Kidney (tissue), 14 donors: Measurements from ENCODE around the gene SCRN2. TPM values are rescaled to one million over a fixed set of nuclear protein-coding genes. Genes with fewer than 3 reads are reported as not detected.

Source experiments
- DNase-seq, 5 donors: peaks; one replicate each; pipeline ENCODE4 v3.0.0-alpha.2; 2013 to 2020
- FAIRE-seq: peaks from 2 replicates; lab custom pipeline; 2012; peaks lifted over from hg19 to GRCh38; lab: Jason Lieb, UNC
- H3K27ac ChIP-seq, 2 donors: one replicate each; pipeline ENCODE4 v1.7.0; 2013; ENCODE audit warnings: low read depth in 2 of 2, low read length in 2 of 2, inconsistent platforms in 1 of 2
- H3K27me3 ChIP-seq: one replicate; pipeline ENCODE4 v1.7.1; 2013; ENCODE audit warnings: low read length, inconsistent platforms; ENCODE audit not compliant: control insufficient read depth, insufficient read depth
- H3K36me3 ChIP-seq, 3 donors: one replicate each; pipeline versions ENCODE4 v1.7.0 to v1.7.1; 2013; ENCODE audit warnings: low read length in 3 of 3, control low read depth in 1 of 3, inconsistent platforms in 1 of 3; ENCODE audit not compliant: insufficient read depth in 3 of 3, control insufficient read depth in 2 of 3
- H3K4me1 ChIP-seq, 3 donors: one replicate each; pipeline versions ENCODE4 v1.7.0 to v1.7.1; 2013; ENCODE audit warnings: low read length in 3 of 3, inconsistent platforms in 1 of 3, low read depth in 1 of 3; ENCODE audit not compliant: control insufficient read depth in 2 of 3, insufficient read depth in 2 of 3
- H3K4me3 ChIP-seq, 3 donors: one replicate each; pipeline versions ENCODE4 v1.7.0 to v1.8.1; 2013; ENCODE audit warnings: low read length in 3 of 3, control low read depth in 1 of 3, inconsistent platforms in 1 of 3
- H3K9ac ChIP-seq, 3 donors: one replicate each; pipeline versions ENCODE4 v1.7.0 to v1.7.1; 2013; ENCODE audit warnings: low read length in 3 of 3, control low read depth in 1 of 3, inconsistent platforms in 1 of 3
- H3K9me3 ChIP-seq, 3 donors: one replicate each; pipeline versions ENCODE4 v1.7.0 to v1.7.1; 2013; ENCODE audit warnings: low read length in 3 of 3, control low read depth in 1 of 3, inconsistent platforms in 1 of 3; ENCODE audit not compliant: control insufficient read depth in 2 of 3, insufficient read depth in 1 of 3
- intact Hi-C: fragments of 100-400 bp; cut with DNase I; formaldehyde crosslinking; loops from one replicate; pipeline ENCODE4 v1.11.1; 2022
- polyA plus RNA-seq: library from polyadenylated mRNA; stranded (reverse); fragments of 350-450 nt; fragmentation: Illumina TruSeq; extraction: RNeasy Lipid Tissue Mini Kit (QIAGEN cat#74804); gene quantifications from one replicate; pipeline ENCODE4 v1.2.3, GENCODE V29; 2014; ENCODE audit warnings: low read depth, low replicate concordance; ENCODE audit not compliant: insufficient read depth
- total RNA-seq: library from RNA; stranded (reverse); fragmentation: NEBNext Ultra II Directional; extraction: Animal tissue kit (Norgen Biotek cat#: 25700); gene quantifications from one replicate; pipeline ENCODE4 v1.2.1, GENCODE V29; 2021
- TF ChIP-seq, protein P1 (sequence below): IDR thresholded peaks from 3 replicates; pipeline ENCODE4 v1.5.1; 2012; ENCODE audit warnings: mild to moderate bottlenecking, moderate library complexity, borderline replicate concordance; ENCODE audit not compliant: insufficient read depth; ENCODE audit errors: extremely low read depth
- donor health status: control.
- donor health status: control.
- donor health status: control.
- donor health status: control.
- donor health status: control.
- donor health status: DM: yes; HTN: yes; CAD: no.
- donor health status: Normal renal cell carcinoma (clear cell type).

The SCRN2 gene
- total and polyA plus RNA-seq, 2 donors from 2014 or later: 40.3 to 172 TPM

DNA sequence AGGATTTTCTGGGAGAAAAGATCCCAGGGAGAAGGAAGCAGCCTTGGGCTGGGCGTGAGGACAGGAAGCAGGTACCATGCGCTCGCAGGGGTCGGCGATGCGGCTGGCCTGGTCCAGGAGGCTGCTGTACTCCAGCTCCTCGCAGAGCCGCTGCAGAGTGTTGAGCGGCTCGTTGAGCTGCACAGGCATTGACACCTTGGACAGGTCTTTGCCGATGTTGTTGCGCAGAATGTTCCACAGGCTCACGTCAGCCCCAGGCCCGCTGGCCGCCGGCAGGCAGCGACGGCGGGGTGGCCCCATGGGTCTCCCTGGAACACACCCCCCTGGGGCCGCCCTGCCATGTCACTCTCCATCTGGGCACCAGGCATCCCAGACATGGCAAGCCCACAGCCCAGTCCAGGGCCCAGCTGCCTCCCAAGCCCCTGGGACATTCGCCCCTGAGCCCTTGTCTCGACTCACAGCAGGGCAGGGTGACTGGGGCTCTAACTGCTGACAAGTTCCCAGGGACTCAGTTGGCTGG is 27.5 kb downstream of the SCRN2 start:
- FAIRE-seq: no peak

DNA sequence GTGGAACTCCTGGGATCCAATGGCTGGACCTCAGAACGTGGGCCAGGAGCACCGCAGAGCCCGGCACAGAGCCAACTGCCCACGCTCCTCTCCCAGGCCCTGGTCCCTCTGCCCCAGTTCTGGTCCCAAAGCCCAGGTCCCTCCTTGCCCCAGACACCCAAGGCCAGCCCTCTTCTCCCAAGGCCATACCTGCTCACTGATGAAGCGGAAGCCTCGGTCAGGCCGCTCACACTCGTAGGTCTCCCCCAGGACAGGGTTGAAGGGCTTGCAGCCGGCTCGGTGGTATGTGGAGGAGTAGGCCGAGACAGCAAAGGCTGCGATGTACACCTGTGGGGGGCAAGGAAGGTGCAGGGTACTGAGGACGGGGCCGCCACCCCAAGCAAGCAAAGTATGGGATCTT is 28.0 kb downstream of the SCRN2 start:
- Histone ChIP-seq H3K27me3 (no peaks in the 10 kb centered on the region), H3K4me1 (no peaks in the 10 kb centered on the region), H3K27ac (no peak overlapping the region), H3K4me3 (no peak overlapping the region), H3K9ac (no peak overlapping the region), H3K36me3 (peaks cover 0 to 19% (median 8%) of the 10 kb centered on the region in 3 donors), H3K9me3 (no peaks in the 10 kb centered on the region)
- intact Hi-C loops: no loop called here
- no peak for FAIRE-seq
- TF ChIP-seq, protein P1, sequence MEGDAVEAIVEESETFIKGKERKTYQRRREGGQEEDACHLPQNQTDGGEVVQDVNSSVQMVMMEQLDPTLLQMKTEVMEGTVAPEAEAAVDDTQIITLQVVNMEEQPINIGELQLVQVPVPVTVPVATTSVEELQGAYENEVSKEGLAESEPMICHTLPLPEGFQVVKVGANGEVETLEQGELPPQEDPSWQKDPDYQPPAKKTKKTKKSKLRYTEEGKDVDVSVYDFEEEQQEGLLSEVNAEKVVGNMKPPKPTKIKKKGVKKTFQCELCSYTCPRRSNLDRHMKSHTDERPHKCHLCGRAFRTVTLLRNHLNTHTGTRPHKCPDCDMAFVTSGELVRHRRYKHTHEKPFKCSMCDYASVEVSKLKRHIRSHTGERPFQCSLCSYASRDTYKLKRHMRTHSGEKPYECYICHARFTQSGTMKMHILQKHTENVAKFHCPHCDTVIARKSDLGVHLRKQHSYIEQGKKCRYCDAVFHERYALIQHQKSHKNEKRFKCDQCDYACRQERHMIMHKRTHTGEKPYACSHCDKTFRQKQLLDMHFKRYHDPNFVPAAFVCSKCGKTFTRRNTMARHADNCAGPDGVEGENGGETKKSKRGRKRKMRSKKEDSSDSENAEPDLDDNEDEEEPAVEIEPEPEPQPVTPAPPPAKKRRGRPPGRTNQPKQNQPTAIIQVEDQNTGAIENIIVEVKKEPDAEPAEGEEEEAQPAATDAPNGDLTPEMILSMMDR: no peak
- no peak for DNase-seq

More for the DNA sequence above, 27.5 kb downstream of the SCRN2 start:
- Histone ChIP-seq H3K27me3 (no peaks in the 10 kb centered on the region), H3K9me3 (no peaks in the 10 kb centered on the region), H3K9ac (no peak overlapping the region), H3K4me3 (no peak overlapping the region), H3K36me3 (peaks cover 0 to 20% (median 8%) of the 10 kb centered on the region in 3 donors), H3K27ac (no peak overlapping the region), H3K4me1 (no peaks in the 10 kb centered on the region)
- TF ChIP-seq, protein P1: no peak
- intact Hi-C loops: no loop called here
- DNase-seq: peak in 1 of 5 donors; percentile 23

DNA sequence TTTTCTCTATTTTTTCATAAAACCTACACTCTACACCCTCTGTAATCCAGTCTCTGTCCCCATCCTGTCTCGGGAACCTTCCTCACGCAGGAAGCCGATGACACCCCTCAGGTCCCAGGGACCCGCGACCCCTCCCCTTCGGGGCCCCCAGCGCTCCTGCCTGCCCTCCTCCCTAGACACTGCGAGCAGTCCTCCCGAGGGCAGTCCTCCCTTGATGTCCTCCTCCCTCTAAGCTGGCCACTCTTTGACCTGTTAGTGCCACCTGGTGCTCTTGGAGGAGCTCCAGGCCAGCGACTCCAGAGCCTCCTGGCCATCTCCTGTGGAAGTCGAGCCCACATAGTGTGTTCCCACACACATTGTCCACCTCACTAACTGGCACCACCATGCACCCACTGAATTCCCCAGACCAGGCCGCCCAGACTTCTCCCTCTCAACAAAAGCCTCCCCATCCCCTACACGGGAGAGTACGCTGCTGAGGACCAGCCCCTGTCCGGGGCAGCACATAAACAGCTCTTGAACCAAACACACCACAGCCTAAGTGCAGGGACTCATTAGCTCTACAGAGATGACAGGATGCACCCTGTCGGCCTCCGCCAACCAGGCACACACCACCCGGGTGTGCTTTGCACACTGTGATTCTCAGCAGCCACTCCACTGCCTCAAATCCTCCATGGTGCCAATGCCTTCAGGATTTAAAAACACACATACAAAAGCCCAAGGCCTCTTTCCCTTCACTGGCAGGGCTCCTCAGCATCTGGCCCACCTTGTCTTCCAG is 28.7 kb downstream of the SCRN2 start:
- no peaks in the 10 kb centered on the region for H3K9me3 ChIP-seq
- no peak overlapping the region for H3K9ac ChIP-seq
- no peaks in the 10 kb centered on the region for H3K4me1 ChIP-seq
- peaks cover 0 to 16% (median 8%) of the 10 kb centered on the region in 3 donors for H3K36me3 ChIP-seq
- DNase-seq (no peak), FAIRE-seq (no peak)
- no peaks in the 10 kb centered on the region for H3K27me3 ChIP-seq
- intact Hi-C loops: no loop called here
- H3K4me3 ChIP-seq: no peak overlapping the region
- no peak overlapping the region for H3K27ac ChIP-seq
- TF ChIP-seq, protein P1: no peak
